B cell (primary cell): ENCODE data around the gene MAGI2.

ENCODE experiments used
- CTCF ChIP-seq: fragments of 200-600 bp; IDR thresholded peaks from one replicate; pipeline ENCODE4 v1.8.0; 2022; ENCODE audit warnings: antibody characterized with exemption, mild to moderate bottlenecking
- EZH2 ChIP-seq: IDR thresholded peaks from 2 replicates; pipeline ENCODE4 v1.6.1; 2012; ENCODE audit warnings: borderline replicate concordance, low read depth, mild to moderate bottlenecking, moderate library complexity, low read length; ENCODE audit not compliant: insufficient read depth, poor library complexity, severe bottlenecking

- TF ChIP-seq CTCF: no peak
- no peak for TF ChIP-seq EZH2
These were observed 603.2 kb downstream of the MAGI2 start for GRCh38 chr7:78850093-78850740.
